GF-D8 (cell line): ENCODE data around the gene ILKAP.
"Not testable (repeated sequence)": the region's sequence is repeated elsewhere in the genome, so short reads cannot be mapped to it uniquely, and the experiment has no call there.

Source experiments
- DNase-seq: peaks from one replicate; lab custom pipeline; 2025; lab: John Stamatoyannopoulos, UW

Gene ILKAP

DNA sequence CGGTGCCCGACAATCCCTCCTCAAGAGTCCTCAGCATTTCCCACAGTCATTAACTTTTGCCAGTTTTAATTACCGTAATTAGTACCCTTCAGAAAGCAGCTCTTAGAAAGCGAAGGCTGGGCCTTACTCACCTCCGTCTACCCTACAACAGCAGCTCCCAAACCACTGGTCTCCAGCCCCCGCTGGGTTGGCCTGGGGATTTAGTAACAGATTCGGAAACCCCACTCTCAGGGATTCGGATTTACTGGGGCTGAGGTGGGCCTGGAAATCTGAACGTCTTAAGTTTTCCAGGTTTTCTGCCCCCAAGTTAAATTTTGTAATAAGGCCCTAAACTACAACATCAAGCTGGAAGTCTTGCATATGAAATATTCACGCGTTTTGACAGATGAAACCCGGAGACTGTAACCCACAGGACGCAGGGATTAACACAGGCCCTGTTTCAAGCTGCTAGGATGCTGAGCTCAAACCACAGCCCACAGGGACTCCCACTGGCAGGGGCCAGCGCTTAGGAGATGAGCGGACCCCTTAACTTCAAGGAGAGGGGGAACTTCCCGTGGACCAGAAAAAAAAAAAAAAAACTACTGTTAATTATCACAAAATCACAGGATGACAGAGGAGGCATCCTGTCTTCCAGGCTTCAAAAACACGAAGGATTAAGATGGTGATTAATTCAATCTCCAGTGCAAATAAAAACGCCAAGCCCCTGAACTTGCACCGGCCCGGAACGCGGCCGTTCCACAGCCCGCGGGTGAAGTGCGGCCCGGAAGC, 985 bp downstream of the ILKAP start:
- no peak for DNase-seq

- no peak for DNase-seq
Measured at GRCh38 chr2:238190445-238190844, 13.1 kb downstream of the ILKAP start.

DNA sequence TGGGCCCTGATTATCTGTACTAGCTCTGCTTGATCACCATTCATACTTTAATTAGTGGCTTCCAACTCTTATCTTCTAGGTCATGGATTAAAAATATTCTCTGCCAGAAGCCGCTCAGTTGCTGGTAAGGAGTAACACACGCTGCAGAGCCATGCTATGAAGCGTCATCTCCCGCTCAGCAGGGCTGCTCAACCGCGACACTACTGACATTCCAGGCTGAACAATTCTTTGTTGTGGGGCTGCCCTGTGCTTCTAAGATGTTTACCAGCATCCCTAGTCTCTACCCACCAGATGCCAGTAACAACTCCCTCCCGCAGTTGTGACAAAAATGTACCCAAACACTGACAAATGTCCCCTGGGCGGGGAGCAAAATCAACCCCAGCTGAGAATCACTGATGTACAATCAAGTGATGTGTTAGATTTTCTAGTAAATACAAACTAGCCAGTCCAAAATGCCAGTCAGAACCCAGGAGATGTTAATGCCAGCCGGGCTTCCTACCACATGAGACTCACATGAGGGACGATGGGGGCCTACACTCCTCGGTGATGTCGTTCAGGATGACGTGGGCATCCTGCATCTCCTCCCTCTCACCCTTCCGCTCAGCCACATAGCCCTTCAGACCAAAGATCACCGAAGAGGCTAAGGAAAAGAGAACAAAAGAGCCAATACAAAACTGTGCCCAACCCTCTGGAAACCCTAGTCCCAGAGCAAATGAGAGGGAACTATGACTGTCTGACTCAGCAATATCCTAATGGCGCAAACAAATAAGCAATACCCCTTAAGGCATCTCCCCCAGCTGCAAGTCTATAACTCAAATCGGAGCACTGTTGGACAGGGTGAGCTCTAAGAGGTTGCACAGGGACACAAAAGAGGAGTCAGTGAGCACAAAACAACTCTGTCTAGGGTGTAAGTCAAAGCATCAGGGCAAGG, 15.6 kb downstream of the ILKAP start:
- DNase-seq, result no peak

GRCh38 chr2:238183821-238184220, 19.7 kb downstream of the ILKAP start:
- no peak for DNase-seq

GRCh38 chr2:238182362-238182761, 21.1 kb downstream of the ILKAP start:
- DNase-seq, result no peak

DNA sequence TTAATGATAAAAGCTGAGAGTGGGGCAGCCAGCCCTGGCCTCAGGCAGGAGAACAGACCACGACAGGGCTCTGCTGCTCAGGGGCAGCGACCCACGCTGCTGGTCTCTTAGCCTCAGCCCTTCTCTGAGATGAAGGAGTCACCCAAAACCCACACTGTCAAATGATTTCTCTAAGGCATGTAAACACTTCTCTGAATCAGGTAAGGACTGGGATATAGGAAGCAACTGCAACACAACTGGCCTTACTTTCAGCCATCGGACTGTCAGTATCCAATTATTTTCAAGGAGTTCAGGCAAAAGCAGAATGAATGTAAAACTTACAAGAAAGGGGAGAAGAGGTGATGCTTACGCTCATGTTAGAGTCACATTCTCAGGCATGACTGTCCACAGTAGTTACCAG, 22.9 kb downstream of the ILKAP start:
- DNase-seq, result no peak

DNA sequence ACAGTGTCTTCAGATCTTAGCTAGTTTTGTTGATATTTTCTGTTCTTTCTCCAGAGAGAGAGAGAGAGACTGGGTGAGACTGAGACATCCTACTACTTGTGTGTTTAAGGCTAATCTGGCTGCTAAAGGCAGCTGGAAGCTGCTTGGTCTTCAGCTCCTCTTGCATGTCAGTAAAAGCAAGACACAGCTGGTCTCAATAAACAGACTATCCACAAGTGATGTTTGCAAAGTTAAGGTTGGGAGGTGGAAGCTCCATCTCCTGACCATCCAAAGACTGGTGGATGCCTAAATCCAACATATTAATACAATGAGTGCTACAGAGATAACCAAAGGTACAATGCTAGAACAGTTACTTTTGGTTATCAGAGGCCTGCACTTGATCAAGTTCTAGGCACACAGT, 26.9 kb downstream of the ILKAP start:
- no peak for DNase-seq

GRCh38 chr2:238174701-238175100, 28.8 kb downstream of the ILKAP start:
- DNase-seq, result no peak

DNA sequence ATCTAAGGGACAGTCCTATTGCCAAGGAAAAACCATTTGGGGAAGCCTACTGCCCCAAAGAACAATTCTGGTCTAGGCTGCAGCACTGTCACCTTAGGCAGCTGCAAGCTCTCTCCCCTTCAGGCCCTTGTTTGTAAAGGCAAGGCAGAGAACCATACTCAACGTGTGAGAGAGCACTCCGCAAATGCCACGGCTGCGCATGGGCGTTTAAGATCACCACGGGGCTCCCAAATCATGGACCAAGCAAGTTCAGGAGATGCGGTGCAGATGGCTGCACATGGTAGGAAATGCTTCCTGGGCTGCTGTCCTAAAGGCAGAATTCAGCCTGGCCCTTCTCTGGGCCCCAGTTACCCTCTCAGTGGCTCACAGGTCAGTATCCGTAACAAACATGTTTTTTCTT, 29.2 kb downstream of the ILKAP start:
- no peak for DNase-seq

GRCh38 chr2:238173692-238174091, 29.8 kb downstream of the ILKAP start:
- no peak for DNase-seq

DNA sequence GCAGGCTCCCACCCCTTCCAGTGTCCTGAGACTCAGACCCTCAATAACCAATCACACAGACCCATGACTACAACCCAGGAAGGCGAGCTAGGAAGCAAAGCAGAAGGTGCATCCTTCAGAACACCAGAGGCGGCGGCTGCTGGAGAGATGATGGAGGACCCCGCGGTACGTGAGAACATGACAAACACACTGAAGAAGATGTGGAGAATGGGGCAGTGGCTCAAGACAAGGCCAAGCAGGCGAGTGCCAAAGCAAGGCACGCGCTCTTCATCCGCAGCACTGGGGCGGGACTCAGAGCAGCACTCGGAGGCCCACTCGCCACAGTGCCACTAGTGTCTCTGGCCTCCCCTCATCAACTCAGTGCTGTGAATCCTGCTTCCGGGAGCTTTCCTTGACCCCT, 31.1 kb downstream of the ILKAP start:
- no peak for DNase-seq

DNA sequence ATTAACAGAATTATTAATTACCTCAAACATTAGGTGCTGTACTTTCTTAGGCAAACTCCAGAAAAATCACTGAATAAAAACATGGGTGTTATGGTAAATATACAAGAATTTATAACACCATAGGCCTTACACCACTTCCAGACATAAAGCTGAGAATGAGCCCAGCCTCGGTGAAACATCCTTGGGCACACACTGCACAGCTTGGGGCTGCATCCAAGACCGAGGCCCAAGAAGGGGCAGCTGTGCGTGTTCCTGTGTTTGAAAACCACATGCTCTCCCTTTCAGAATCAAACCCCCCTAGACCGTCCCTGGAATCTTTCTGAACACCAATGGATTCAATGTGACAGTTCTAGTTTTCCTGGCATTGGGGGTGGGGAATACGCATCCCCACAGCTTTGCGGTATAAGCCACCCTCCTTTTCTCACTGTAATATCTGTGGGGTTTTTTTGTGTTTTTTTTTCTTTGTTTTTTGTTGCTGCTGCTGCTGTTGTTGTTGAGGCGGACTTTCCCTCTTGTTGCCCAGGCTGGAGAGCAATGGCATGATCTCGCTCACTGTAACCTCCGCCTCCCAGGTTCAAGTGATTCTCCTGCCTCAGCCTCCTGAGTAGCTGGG, 31.8 kb downstream of the ILKAP start:
- DNase-seq, result no peak

DNA sequence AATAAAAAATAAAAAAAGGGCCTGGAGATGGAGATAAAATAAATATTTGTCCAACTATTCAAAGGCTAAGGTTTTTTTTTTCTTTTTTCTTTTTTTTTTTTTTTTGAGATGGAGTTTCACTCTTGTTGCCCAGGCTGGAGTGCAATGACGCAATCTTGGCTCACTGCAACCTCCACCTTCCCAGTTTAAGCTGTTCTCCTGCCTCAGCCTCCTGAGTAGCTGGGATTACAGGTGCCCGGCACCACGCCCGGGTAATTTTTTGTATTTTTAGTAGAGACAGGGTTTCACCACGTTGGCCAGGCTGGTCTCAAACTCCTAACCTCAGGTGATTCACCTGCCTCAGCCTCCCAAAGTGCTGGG, 32.4 kb downstream of the ILKAP start:
- DNase-seq, result not testable (repeated sequence)

DNA sequence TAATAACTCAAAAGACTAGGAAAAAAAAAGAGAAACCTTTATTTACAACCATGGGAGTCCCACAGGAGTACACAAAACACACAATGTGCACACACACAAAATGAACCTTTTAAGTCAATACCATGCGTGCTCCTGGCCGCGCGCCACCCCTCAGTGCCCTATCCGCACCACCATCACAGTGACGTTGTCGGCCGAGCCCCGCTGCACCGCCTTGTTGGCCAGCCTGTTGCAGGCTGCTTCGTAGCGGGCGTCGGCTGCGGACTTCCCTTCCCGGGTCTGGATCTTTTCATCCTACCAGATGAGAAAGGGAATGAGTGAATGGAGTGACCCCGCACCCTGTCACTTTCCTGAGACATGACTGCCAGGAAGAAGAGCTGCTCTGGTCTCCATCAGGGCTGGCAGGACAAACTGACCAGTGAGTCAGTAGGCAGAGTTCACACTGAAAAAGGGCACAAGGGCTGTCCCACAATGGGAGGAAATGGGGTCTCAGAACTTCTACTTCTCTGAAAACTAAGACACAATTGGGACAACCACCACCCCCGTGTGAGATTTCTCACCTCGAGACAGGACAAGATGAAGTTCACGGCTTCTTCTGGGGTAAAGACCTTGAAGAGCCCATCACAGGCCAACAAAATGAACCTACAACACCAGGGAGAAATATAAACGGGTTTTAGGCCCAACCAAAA, 33.0 kb downstream of the ILKAP start:
- no peak for DNase-seq

GRCh38 chr2:238169708-238170251, 33.7 kb downstream of the ILKAP start:
- DNase-seq, result peak; percentile 20

DNA sequence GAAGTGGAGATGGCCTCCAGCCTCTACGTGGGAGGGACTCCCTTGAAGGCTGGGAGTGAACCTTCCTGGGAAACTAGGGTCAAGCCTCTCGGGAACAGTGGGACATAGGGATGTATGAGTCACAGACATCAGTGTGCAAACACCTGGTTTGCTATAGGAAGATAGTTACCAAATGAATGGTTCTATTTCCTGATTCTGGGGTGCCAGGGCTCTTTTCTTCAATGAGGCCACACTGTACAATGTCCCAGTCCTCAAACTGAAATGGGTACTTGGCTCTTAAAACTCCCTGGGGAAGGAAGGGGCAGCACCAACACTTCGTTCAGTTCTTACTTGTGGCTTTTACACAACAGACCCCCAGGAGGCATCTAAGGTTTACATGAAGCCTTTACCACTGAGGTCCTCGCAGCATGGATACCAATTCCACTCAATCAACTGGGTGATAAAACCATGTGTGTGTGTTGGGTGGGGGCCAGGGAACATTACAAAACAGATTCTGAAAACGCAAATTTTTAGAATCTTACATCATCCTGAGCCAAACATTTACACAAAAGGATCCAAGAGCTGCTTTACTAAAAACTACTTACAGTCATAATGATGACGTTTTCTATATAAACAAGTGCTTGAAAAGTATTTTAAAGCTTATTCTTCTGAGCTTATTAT, 34.3 kb downstream of the ILKAP start:
- no peak for DNase-seq

DNA sequence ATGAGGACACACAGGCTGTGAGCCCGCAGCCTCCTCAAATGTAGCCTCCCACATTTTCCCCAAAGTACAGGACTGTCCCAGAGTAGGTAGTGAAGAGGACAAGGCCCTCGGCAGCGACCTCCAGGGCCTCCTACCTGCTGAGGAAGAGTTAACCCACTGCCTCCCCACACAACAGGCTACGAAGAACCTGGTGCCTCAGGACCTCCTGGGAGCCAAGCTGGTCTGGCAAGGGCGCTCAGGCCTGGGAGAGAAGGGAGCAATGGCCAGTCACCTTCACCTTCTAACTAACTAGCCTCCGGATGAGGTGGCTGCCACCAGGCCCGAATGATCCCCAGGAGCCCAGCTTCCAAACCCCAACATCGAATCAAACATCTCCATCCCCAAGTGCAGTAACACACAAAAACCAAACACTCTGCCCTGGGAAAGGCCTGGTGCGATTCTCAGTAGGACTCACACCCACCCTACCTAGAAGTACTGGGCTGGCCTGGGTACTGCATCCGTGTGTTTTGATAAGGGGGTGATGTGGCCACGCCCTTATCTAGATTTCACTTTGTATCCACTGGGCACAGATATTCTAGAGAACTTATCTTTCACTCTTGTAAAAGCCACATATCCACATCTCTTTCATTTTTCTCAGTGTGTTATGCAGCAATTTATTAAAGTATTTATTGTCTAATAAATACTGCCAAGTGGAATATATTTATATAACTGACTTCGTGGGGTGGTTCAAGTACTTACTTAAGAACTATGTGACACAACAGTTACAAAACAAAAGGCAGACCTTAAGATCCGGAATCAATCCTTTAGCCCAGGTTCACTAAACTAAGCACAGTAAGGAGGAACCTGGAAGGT, 35.1 kb downstream of the ILKAP start:
- no peak for DNase-seq

DNA sequence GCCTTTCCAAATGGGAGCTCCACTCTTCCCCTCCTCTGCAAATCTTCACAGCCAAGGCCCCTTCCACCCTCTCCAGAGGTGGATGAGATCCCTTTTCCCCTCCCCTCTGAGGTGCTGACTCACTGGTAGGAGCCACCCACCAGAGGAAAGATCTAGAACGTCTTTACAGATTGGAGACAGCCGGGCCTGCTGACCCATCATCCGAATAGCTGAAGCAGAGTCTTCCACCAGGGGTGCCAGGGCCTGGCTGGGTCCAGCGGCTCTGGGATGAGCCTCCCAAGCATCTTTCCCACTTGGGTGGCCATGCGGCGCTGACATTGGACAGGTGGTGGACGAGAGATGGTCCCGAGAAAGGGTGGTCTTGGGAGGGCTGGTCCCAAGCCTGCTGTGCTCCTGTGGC, 35.7 kb downstream of the ILKAP start:
- no peak for DNase-seq

GRCh38 chr2:238167344-238167715, 36.2 kb downstream of the ILKAP start:
- DNase-seq, result no peak
